K562 treated with DMSO at 1 percent for 48 hours (cell line): ENCODE results near the gene GABRE. TPM values are rescaled to one million over a fixed set of nuclear protein-coding genes. Genes with fewer than 3 reads are reported as not detected.

Experiments used
- total RNA-seq: library from RNA; unstranded; fragments of 300-600 nt; gene quantifications from 2 replicates; pipeline ENCODE4 v1.2.3, GENCODE V29; 2022; ENCODE audit warnings: low replicate concordance; ENCODE audit errors: extremely low read depth

GABRE gene, protein sequence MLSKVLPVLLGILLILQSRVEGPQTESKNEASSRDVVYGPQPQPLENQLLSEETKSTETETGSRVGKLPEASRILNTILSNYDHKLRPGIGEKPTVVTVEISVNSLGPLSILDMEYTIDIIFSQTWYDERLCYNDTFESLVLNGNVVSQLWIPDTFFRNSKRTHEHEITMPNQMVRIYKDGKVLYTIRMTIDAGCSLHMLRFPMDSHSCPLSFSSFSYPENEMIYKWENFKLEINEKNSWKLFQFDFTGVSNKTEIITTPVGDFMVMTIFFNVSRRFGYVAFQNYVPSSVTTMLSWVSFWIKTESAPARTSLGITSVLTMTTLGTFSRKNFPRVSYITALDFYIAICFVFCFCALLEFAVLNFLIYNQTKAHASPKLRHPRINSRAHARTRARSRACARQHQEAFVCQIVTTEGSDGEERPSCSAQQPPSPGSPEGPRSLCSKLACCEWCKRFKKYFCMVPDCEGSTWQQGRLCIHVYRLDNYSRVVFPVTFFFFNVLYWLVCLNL
- total RNA-seq: not detected in 2 replicates

DNA sequence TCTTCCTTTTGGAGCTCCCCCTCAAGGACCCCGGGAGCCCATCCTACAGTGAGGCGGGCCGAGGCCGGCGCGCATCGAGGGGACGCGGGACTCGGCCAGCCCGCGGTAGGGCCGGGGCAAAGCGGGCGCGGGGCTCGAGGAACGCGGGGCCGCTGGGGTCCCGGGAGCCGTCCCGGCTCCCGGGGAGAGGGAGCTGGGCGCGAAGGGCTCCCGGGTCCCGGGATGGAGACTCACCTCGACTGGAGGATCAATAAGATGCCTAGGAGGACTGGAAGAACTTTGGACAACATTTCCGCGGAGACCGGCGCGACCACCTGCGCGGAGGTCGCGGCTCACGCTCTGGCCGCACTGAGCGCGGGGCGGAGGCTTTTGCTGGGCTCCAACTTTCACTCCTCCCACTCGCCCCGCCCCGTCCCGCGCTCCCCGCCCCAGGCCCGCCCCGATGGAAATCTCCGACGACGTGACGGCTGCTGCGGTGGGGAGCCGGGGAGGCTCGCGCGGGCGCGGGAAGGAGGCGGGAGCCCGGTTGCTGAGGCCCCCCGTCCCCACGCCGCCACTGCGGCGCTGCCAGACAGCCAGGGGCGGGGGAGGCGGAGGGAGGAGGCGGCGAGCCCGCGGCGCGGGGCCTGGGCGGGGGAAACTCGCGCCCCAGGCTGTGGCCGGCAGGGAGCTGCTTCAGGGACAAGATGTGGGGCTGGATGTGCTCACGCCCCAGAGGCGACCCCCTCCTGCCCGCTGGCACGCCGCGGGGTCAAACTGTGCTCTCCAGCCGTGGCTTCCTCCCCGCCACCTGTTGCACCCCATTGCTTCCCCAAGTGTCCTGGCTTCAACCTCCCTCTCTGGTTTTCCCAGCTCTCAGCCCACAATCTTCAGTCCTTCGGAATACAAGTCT, at the start of gene GABRE:
Gene GABRE (minus strand): TSS at position 341 of the 892 bp plus-strand sequence. CDS start 51 bp downstream, at position 290.

DNA sequence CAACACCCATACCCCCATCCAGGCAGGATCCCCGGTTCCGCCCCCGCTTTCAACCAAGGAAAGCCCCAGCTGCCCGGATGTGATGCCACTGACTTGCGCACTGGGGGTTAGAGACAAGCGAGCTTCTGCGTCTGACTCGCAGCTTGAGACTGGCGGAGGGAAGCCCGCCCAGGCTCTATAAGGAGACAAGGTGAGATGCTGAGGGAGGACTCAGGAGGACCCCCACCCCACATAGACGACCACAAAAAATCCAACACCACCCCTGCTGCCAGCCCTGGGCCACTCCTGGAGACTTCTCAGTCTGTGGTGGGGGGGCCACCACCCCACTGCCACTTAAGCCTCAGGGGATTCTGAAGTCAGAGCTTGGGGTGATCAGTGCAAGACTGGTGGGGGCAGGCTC, 61.7 kb downstream of the GABRE start, which contains the start of gene MAGEA4:
Gene MAGEA4 (plus strand): TSS at position 110 of the 400 bp plus-strand sequence. CDS start 10,776 bp downstream, outside the sequence.

Other genes with a start within 250 kb of the GABRE start
- gene CNGA2, start 239.9 kb downstream of the GABRE start, total RNA-seq: not detected in 2 replicates
- not detected in 2 replicates for gene MAGEA4, start 61.8 kb downstream of the GABRE start, total RNA-seq
- not detected in 2 replicates for gene MAGEA10, start 163.9 kb upstream of the GABRE start, total RNA-seq